Mesodermal cell (in vitro differentiated cells): ENCODE data around the gene MAMDC4.
"Not testable (repeated sequence)": the region's sequence is repeated elsewhere in the genome, so short reads cannot be mapped to it uniquely, and the experiment has no call there.

Experiments used
- H3K27ac ChIP-seq: 2 replicates; pipeline ENCODE4 v1.7.0; 2013; ENCODE audit warnings: mild to moderate bottlenecking, low read depth, low read length, moderate library complexity; ENCODE audit not compliant: severe bottlenecking
- H3K36me3 ChIP-seq: 2 replicates; pipeline ENCODE4 v1.7.1; 2013; ENCODE audit warnings: mild to moderate bottlenecking, low read length, moderate library complexity; ENCODE audit not compliant: control insufficient read depth, insufficient read depth
- H3K4me1 ChIP-seq: one replicate; pipeline ENCODE4 v1.7.1; 2013; ENCODE audit warnings: mild to moderate bottlenecking, low read length; ENCODE audit not compliant: insufficient read depth, control insufficient read depth, poor library complexity, severe bottlenecking
- H3K4me3 ChIP-seq: 2 replicates; pipeline ENCODE4 v1.7.0; 2013; ENCODE audit warnings: low read length, control low read depth, mild to moderate bottlenecking; ENCODE audit not compliant: insufficient read depth, poor library complexity, severe bottlenecking; ENCODE audit errors: extremely low read depth
- H3K9me3 ChIP-seq: 2 replicates; pipeline ENCODE4 v1.7.1; 2013; ENCODE audit warnings: mild to moderate bottlenecking, low read length, moderate library complexity; ENCODE audit not compliant: control insufficient read depth
- WGBS, 2 experiments: methylation state at CpG; one replicate each; pipeline ENCODE4 v1.1.5; 2013; ENCODE audit warnings: missing lambda C conversion rate in 2 of 2; ENCODE audit not compliant: insufficient coverage in 2 of 2; 5-methylcytosine and 5-hydroxymethylcytosine counted together

The MAMDC4 gene

GRCh38 chr9:136841646-136842379 is 10.3 kb upstream of the MAMDC4 start:
- H3K9me3 ChIP-seq, result not testable (repeated sequence)

GRCh38 chr9:136842380-136842948 is 9.7 kb upstream of the MAMDC4 start, which contains the start of gene AJM1:
AJM1 (plus strand) TSS chr9:136842478; CDS start chr9:136844415, 1,937 bp downstream.
- Histone ChIP-seq H3K4me3 (peak within 1 kb of the TSS; percentile 23), H3K4me1 (peaks cover 19% of the 10 kb centered on the region), H3K27ac (peak within 1 kb of the TSS; percentile 36)
- not testable (repeated sequence) for H3K36me3 ChIP-seq, H3K9me3 ChIP-seq
- 6 to 14% methylated on average over 8 to 17 of the region's 27 CpGs for WGBS, 2 experiments

More at GRCh38 chr9:136841646-136842379, 10.3 kb upstream of the MAMDC4 start:
- 63 to 64% methylated on average over 11 to 14 of the region's 16 CpGs for WGBS, 2 experiments
- H3K27ac ChIP-seq, result peak overlapping the region; percentile 24
- H3K4me3 ChIP-seq, H3K36me3 ChIP-seq: not testable (repeated sequence)
- H3K4me1 ChIP-seq, result peaks cover 19% of the 10 kb centered on the region

DNA sequence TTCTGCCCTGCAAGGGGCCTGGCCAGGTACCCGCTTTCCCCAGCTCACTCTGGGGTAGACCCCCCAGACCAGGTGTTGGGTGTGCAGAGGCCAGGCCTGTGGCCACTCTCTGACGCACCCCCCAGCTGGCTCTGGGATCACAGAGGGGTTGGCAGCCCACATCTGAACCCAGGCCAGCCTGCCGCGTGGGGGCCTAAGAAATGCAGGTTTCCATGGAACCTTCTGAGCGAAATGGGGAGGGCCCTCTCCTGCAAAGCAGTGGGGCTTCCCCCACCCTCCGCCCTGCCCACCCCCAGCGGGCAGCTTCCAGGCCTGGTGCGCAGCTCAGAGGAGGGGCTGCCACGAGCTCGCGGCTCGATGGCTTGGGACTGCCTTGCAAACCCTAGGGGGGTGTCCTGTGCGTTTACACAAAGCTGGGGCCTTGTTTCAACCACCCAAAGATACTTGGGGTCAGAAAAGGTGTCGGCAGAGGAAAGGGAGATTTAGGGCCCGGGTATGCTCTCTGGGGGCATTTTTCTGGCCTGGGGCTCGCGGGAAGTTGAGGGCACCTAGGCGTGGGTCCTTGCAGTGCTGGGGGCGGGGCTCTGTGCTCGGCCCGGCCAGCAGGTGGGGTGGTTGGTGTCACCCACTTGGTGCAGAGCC is 8.9 kb upstream of the MAMDC4 start:
- H3K4me3 ChIP-seq, H3K36me3 ChIP-seq, H3K9me3 ChIP-seq: not testable (repeated sequence)
- WGBS, 2 experiments, result 61 to 79% methylated on average over 7 to 14 of the region's 21 CpGs
- Histone ChIP-seq H3K27ac (peak overlapping the region; percentile 10), H3K4me1 (peaks cover 19% of the 10 kb centered on the region)

- not testable (repeated sequence) for H3K27ac ChIP-seq, H3K4me3 ChIP-seq, H3K36me3 ChIP-seq, H3K9me3 ChIP-seq
- H3K4me1 ChIP-seq, result peaks cover 19% of the 10 kb centered on the region
- 55 to 65% methylated on average over 72 to 93 of the region's 99 CpGs for WGBS, 2 experiments
Observed at GRCh38 chr9:136843801-136844740, 8.1 kb upstream of the MAMDC4 start.

GRCh38 chr9:136844761-136845464 is 7.2 kb upstream of the MAMDC4 start:
- Histone ChIP-seq H3K27ac (no peak overlapping the region), H3K4me1 (peaks cover 19% of the 10 kb centered on the region), H3K9me3 (peaks cover 6% of the 10 kb centered on the region), H3K4me3 (no peak overlapping the region), H3K36me3 (peaks cover 6% of the 10 kb centered on the region)
- WGBS, 2 experiments, result 82 to 90% methylated on average over 45 to 86 of the region's 88 CpGs

DNA sequence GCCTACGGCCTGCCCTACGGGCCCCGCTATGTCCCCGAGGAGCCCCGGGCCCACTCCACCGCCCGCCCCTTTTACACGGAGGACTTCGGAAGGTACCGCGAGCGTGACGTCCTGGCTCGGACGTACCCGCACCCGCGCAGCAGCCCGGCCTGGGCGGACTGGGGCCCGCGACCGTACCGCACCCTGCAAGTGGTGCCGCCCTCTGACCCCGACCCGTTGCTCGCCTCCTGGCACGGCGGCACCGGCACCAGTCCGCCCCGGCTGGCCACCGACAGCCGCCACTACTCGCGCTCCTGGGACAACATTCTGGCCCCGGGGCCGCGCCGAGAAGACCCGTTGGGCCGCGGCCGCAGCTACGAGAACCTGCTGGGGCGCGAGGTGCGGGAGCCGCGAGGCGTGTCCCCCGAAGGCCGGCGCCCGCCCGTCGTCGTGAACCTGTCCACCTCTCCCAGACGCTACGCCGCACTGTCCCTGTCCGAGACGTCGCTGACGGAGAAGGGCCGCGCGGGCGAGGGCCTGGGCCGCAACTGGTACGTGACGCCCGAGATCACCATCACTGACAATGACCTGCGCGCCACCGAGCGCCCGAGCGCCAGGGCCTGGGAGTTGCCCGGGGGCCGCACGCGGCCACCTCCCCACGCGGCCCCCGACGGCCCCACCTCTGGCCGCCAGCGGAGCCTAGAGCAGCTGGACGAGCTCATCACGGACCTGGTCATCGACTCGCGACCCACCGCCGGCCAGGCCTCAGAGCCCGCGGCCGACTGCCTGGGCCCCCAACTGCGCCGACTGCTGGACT is 6.5 kb upstream of the MAMDC4 start:
- WGBS, 2 experiments, result 95 to 96% methylated on average over 80 to 102 of the region's 102 CpGs
- peaks cover 6% of the 10 kb centered on the region for H3K9me3 ChIP-seq

DNA sequence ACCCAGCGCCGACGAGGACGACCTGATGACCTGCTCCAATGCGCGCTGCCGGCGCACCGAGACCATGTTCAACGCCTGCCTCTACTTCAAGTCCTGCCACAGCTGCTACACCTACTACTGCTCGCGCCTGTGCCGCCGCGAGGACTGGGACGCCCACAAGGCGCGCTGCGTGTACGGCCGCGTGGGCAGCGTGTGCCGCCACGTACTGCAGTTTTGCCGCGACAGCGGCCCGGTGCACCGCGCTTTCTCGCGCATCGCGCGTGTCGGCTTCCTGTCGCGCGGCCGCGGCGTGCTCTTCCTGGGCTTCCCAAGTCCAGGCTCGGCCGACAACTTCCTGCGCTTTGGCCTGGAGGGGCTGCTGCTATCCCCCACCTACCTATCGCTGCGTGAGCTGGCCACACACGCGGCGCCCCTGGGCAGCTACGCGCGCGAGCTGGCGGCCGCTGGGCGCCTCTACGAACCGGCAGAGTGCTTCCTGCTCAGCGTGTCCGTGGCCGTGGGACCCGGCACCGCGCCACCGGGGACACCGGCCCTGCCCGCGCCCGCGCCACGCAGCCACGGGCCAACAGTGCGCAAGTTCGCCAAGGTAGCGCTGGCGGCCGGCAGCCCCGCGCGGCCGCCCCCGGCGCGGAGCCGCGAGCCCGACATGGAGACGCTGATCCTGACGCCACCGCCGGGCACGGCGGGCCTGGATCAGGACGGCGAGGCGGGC is 5.6 kb upstream of the MAMDC4 start:
- Histone ChIP-seq H3K4me1 (peaks cover 19% of the 10 kb centered on the region), H3K36me3 (peaks cover 22% of the 10 kb centered on the region), H3K27ac (no peak overlapping the region), H3K4me3 (peak overlapping the region; percentile 81), H3K9me3 (peaks cover 6% of the 10 kb centered on the region)
- 61 to 75% methylated on average over 84 to 94 of the region's 98 CpGs for WGBS, 2 experiments

More for the DNA sequence above, 6.5 kb upstream of the MAMDC4 start:
- H3K36me3 ChIP-seq, result peaks cover 13% of the 10 kb centered on the region
- H3K4me3 ChIP-seq, result no peak overlapping the region
- H3K4me1 ChIP-seq, result peaks cover 26% of the 10 kb centered on the region
- no peak overlapping the region for H3K27ac ChIP-seq

DNA sequence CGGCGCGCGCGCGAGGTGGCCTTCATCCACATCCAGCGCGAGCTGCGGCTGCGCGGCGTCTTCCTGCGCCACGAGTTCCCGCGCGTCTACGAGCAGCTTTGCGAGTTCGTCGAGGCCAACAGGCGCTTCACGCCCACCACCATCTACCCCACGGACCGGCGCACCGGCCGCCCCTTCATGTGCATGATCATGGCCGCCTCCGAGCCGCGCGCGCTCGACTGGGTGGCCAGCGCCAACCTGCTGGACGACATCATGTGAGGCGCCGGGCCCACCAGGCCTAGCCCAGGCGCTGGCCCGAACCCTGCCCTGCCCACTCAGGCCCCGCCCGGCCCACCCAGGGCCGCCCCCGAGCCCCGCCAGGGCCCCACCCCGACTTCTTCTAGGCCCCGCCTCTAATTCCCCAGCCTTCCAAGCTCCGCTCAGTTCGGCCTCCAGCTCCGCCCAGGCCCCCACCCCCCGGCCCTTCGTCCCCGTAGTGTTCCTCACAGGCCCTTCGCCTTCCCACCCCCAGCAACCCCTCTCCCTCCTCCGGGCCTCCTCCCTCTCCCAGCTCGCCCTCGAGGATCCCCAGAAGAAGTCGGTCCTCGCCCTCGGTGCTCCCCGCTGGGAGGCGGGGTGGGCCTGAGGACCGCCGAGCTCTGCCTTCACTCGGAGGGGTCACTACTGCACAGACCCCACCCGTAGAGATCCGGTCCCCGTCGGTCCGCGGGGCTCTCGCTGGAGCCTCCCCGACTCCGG is 4.9 kb upstream of the MAMDC4 start:
- Histone ChIP-seq H3K36me3 (peaks cover 27% of the 10 kb centered on the region), H3K4me1 (peaks cover 14% of the 10 kb centered on the region), H3K9me3 (peaks cover 6% of the 10 kb centered on the region), H3K27ac (peak overlapping the region; percentile 86), H3K4me3 (peak overlapping the region; percentile 81)
- 19 to 21% methylated on average over 36 to 37 of the region's 75 CpGs for WGBS, 2 experiments
